Neural progenitor cell (in vitro differentiated cells): ENCODE measurements around the gene RSAD2.

Source experiments
- EZH2 ChIP-seq: fragments of 200-600 bp; sonication (generic); IDR thresholded peaks from 2 replicates; pipeline ENCODE4 v1.6.1; 2017; ENCODE audit warnings: antibody characterized with exemption, mild to moderate bottlenecking, moderate library complexity
- EZH2phosphoT487 ChIP-seq: fragments of 200-600 bp; sonication (generic); IDR thresholded peaks from 2 replicates; pipeline ENCODE4 v1.6.1; 2017; ENCODE audit warnings: antibody characterized with exemption
- TF ChIP-seq, protein P1 (sequence below): fragments of 200-600 bp; sonication (generic); IDR thresholded peaks from 2 replicates; pipeline ENCODE4 v1.5.1; 2017; ENCODE audit warnings: antibody characterized with exemption, mild to moderate bottlenecking

DNA sequence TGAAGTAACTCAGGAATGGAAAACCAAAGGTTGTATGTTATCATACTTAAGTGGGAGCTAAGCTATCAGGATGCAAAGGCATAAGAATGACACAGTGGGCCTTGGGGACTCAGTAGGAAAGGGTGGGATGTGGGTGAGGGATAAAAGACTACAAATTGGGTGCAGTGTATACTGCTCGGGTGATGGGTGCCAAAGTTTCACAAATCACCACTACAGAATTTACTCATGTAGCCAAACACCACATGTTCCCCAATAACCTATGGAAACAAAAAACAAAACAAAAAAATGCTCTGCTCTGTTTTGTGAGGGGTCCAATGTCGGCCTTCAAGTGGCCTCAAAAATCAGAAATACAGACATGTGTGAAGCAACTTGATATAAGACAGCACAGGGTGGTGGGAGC, 30.7 kb downstream of the RSAD2 start:
- TF ChIP-seq, protein P1, sequence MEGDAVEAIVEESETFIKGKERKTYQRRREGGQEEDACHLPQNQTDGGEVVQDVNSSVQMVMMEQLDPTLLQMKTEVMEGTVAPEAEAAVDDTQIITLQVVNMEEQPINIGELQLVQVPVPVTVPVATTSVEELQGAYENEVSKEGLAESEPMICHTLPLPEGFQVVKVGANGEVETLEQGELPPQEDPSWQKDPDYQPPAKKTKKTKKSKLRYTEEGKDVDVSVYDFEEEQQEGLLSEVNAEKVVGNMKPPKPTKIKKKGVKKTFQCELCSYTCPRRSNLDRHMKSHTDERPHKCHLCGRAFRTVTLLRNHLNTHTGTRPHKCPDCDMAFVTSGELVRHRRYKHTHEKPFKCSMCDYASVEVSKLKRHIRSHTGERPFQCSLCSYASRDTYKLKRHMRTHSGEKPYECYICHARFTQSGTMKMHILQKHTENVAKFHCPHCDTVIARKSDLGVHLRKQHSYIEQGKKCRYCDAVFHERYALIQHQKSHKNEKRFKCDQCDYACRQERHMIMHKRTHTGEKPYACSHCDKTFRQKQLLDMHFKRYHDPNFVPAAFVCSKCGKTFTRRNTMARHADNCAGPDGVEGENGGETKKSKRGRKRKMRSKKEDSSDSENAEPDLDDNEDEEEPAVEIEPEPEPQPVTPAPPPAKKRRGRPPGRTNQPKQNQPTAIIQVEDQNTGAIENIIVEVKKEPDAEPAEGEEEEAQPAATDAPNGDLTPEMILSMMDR, result no peak
- TF ChIP-seq EZH2phosphoT487 (no peak), EZH2 (no peak)
